Measurements from ENCODE around the gene CHRND.

GRCh38 chr2:232511336-232511890 is 14.5 kb upstream of the CHRND start:
- TF ChIP-seq CTCF (conservative IDR thresholded peaks at IDR 0.05) (no peak), EZH2 (IDR thresholded peaks at IDR 0.05; ENCODE audit: low read depth) (no peak)

Data from PC-9 (cell line).